Pulmonary artery endothelial cell (primary cell): ENCODE measurements around the gene HNRNPL. TPM values are rescaled to one million over a fixed set of nuclear protein-coding genes. Genes with fewer than 3 reads are reported as not detected.

ENCODE experiments used
- DNase-seq: peaks from one replicate; pipeline ENCODE4 v3.0.0-alpha.2; 2011; ENCODE audit warnings: low read depth, low spot score
- total RNA-seq: library from RNA; depleted of rRNA; stranded (reverse); fragments of >200 nt; gene quantifications from 2 replicates; pipeline ENCODE4 v1.2.3, GENCODE V29; 2014

The HNRNPL gene
- total RNA-seq, 1 donor from 2014 or later, result 400 TPM

DNA sequence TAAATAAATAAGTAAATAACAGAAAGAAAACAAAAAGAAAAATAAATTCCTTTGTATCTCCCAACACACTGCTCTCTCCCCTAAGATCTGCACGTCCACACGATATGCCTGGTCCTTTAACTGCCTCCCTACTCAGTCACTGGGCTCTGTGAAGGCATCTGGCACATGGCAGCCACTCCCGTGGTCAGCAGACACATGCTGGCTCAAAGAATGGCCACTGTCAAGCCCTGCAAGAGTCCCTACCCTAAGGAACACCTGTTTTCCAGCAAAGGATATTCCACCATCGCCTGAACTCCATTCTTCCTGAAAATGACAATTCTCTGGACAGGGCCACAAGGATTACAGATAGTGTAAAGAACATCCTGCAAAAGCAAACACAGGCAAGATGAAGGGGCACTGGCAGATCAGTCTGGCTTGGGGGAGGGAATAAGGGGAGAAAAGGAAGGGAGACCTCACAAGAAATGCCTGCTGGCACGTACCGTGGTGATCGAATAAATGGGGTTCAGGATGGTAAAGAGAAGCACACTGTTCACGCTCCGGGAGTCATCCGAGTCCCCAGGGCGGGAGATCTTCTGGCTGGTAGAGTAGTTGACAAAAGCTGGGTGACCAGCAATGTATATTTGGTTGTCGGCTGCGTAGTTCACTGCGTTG is 4.3 kb downstream of the HNRNPL start:
- no peak for DNase-seq

- DNase-seq, result no peak
These were observed 5.6 kb downstream of the HNRNPL start for GRCh38 chr19:38844093-38844686.

- DNase-seq, result no peak
These were observed 6.5 kb downstream of the HNRNPL start for GRCh38 chr19:38843175-38843758.

GRCh38 chr19:38842439-38843174 is 7.2 kb downstream of the HNRNPL start:
- DNase-seq, result no peak

DNA sequence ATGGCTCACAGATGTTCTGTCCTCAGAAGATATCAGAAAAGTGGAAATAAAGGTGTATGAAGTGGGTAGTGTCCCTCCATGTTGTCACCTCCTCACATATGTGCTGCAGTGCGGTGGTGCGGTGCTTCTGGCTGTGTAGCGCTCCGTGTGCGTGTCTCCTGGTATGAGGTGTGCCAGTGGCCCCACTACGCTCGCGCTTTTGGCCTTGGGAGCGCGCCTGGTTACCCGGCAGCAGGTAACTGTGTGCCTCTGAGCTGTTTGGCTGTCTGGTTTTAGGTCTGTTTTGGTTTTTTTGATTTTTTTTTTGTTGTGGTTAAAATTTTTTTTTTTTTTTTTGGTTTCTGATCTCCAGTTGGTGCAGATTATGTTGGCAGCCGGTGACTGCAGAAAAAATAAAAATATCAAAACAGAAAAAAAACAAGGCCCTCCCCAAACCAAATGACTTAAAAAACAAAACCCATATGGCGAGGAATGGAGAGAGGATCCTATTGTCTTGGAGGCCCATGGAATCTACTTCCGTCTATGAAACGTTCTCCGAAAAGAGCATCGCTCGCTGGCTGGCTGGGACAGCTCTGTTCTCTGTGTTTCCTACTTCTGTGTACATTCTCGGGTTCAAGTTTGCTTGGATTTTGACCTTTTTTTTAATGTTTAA is 7.9 kb downstream of the HNRNPL start:
- DNase-seq, result no peak

GRCh38 chr19:38841180-38841766 is 8.5 kb downstream of the HNRNPL start:
- no peak for DNase-seq

DNA sequence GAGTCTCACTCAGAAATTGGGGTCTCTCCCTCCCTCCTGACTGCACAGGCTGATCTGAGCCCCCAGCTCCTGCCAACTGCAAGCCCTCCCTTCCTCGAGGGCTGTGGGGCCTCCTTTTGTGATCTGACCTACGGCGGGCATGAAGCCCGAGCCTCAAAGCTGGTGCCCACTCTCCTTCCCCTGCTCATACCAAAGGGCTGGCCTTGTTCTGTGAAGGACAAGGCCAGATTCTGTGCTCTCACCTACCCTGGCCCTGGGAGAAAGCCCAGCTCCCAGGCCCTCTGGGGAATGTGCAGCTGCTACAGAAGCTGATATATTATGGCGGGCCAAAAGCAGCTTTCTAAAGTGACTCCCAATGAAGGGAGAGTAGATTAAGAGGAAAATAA is 9.2 kb downstream of the HNRNPL start:
- no peak for DNase-seq

- DNase-seq, result no peak
These were observed 9.8 kb downstream of the HNRNPL start for GRCh38 chr19:38839816-38840582.

GRCh38 chr19:38838986-38839761 is 10.6 kb downstream of the HNRNPL start:
- DNase-seq, result no peak

GRCh38 chr19:38838208-38838985 is 11.4 kb downstream of the HNRNPL start:
- no peak for DNase-seq

DNA sequence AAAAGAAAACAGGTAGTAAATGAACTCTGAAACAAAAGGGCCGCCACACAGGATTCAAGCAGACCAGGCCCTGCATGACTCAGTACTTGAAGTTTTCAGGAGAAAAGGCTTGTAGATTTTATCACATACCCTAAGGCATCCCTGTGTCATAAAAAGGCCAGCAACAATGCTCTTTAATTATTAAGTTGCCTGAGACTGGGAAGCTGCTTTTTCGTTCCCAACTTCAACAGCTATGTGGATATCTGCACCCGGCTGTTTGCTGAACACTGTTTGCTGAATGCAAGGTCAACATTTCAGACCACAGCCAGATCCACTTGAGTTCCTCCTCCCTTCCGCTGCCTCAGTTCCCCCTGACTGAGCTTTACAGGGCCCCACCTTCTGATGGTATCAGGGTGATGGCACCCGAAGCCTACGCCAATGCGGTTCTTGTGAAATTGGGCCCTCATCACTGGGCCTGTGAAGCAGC is 12.1 kb downstream of the HNRNPL start:
- no peak for DNase-seq

DNA sequence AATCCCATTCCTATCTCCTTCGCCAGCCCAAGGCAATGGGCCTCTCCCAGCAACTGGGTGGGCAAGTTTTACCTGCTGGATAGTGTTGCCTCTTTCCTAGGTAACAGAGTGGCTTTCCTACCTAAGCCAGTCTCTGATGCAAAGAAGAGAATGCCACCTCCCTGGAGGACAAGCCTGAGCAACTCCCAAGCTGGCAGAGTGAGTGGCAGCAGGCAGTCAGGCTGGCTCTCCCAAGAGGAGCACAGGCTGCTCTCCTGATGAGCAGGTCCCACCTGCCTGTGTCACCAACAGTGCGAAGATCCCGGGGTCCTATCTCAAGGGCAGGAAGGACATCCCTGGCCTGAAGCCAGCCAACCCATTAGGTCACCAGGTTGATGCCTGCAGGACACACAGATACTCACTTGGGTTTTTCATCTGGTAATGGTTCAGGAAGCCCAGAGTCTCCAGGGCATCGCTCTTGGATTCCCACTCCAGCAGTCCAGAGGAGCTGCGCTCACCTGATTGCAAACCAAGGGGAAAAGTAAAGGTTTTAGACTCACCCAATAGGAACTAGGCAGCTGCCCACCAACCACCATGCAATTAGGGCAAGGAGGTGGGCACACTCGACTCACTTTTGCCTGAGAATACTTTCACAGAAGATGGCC is 12.7 kb downstream of the HNRNPL start:
- no peak for DNase-seq

DNA sequence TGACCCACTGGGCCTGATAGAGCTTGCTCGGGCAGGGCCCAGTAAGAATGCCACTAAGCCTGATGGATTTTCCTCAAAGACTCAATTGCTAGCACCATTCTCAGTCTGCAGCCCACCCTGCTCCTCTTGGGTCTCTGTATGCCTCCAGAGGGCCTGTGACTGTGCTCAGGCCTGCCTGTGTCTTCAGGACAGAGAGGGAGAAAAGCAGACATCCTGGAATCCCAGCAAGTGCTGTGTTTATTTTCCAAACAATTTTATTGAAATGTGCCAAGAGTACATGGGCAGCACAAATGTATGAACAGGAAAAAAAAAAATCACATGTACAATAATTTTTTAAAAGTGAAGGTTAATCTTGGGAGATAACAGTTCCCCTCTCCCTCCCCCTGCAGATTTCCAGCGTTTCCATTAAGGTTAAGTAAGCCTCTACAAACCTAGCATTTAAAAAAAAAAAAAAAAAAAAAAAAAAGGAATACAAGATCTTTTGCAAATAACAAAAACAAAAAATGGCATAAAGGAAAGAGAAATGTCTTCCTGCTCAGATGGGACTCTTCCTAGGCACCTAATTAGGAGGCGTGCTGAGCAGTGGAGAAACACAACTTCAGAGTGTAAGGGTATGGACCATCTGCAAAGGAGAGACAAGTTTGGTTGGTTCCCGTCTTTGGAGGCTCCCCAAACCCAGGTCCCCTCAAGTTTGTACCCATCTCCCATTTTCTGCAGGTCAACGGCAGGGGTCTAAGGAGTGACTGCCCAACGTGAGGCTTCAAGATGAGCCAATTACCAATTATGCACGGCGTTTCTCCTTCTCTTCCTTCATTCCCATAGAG is 13.4 kb downstream of the HNRNPL start:
- no peak for DNase-seq

DNA sequence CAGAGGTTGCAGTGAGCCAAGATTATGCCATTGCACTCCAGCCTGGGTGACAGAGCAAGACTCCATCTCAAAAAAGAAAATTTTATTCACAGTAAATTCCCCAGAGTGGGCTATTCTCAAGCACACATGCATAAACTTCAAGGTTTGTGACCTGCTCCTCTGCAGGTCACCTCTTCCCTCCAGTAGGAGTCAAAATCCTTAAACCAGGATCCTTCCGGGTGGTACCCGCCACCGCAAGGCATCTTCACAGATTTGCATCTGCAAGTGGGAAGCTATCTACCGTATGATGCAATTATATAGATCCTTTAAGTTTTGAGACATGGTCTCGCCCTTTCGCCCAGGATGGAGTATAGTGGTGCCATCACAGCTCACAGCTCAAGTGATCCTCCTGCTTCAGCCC is 15.2 kb downstream of the HNRNPL start:
- DNase-seq, result no peak

- DNase-seq, result no peak
These were observed 15.7 kb downstream of the HNRNPL start for GRCh38 chr19:38834104-38834490.

GRCh38 chr19:38833092-38833425 is 16.7 kb downstream of the HNRNPL start:
- no peak for DNase-seq

DNA sequence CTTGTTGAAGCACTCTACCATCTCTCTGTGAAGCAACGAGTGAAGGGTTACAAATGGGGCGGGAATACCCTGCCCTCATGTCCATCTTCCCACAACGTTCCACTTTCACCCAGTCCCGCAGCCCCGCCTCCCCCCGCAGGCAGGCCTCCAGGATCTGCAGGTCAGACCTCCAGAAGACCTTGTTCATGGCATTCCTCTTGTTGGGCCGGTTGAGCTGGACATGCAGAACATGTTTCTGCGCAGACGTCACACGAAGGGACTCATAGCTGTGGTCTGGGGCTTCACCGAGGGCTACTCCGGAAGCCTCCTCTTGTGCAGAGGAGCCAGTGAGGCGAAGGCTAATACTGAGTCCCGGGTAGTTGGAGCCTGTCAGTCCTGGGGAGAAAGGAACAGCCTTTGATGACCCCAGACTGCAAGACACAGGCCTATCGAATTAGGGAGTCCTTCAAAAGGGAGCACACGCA is 18.6 kb downstream of the HNRNPL start:
- no peak for DNase-seq
